Measurements from ENCODE around the gene TRAIP. TPM values are rescaled to one million over a fixed set of nuclear protein-coding genes. Genes with fewer than 3 reads are reported as not detected.
"Not testable (repeated sequence)": the region's sequence is repeated elsewhere in the genome, so short reads cannot be mapped to it uniquely, and the experiment has no call there.

Gene TRAIP
- total RNA-seq, 1 donor from 2014 or later: 2.6 TPM

DNA sequence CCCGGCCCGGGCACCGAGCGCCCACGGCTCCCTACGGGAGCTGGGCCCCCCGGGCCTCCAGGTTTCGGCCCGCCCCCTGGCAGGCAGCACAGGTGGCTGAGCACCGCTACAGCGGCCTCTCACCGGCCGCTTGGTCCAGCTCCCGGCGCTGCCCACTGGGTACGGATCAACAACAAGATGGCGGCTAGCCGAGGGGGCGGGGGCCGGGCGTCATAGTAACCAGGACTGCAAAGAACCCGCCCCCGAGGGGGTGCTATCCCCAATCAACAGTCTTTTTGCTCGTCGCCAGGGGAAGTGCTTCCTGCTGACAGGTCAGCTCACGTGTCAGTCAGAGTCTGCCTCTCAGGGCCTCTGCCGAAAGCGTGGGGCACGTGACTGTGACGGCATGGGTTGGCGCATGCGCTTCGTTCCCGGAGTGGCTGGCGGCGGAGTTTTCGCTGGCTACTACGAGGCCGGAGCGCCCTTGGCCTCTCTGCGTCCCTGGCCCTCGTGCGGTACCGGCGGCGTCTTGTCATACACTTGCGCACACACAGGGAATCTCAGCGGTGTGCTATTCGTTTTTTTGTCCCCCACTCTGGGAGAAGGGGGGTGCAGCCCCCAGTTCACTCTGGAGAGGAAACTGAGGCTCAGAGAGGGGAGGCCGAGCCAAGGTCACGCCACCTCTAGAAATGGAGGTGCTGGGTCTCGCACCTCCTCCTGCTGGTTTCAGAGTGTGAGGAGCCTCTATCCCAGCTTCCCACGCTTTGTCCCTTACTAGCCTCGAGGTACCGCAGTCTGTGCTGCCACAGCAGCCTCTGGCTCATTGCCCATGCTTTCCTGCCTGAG is 69.8 kb downstream of the TRAIP start, which contains the start of gene IP6K1:
IP6K1 (minus strand) TSS at position 186 of the 825 bp plus-strand sequence. CDS start 38,502 bp downstream, outside the sequence.
- H3K27ac ChIP-seq (ENCODE audit: low read depth, low read length): peak within 1 kb of the TSS; percentile 89
- peaks cover 15 to 23% (median 18%) of the 10 kb centered on the region in 3 donors for H3K4me1 ChIP-seq (ENCODE audit: control insufficient read depth in 3 of 3, insufficient read depth in 3 of 3, low read length in 3 of 3)
- no peaks in the 10 kb centered on the region for H3K9me3 ChIP-seq (ENCODE audit: control insufficient read depth in 3 of 3, low read length in 3 of 3)
- peaks cover 0 to 6% (median 3%) of the 10 kb centered on the region in 3 donors for H3K36me3 ChIP-seq (ENCODE audit: control insufficient read depth in 3 of 3, insufficient read depth in 3 of 3, low read length in 3 of 3)
- H3K9ac ChIP-seq (ENCODE audit: low read depth in 1 of 3, low read length in 3 of 3): peak within 1 kb of the TSS; percentile 82 to 93 (median 91)
- no peaks in the 10 kb centered on the region for H3K27me3 ChIP-seq (ENCODE audit: control insufficient read depth in 3 of 3, insufficient read depth in 3 of 3, low read length in 3 of 3)
- H3K4me3 ChIP-seq (ENCODE audit: low read length in 3 of 3): peak within 1 kb of the TSS; percentile 72 to 92 (median 90)

DNA sequence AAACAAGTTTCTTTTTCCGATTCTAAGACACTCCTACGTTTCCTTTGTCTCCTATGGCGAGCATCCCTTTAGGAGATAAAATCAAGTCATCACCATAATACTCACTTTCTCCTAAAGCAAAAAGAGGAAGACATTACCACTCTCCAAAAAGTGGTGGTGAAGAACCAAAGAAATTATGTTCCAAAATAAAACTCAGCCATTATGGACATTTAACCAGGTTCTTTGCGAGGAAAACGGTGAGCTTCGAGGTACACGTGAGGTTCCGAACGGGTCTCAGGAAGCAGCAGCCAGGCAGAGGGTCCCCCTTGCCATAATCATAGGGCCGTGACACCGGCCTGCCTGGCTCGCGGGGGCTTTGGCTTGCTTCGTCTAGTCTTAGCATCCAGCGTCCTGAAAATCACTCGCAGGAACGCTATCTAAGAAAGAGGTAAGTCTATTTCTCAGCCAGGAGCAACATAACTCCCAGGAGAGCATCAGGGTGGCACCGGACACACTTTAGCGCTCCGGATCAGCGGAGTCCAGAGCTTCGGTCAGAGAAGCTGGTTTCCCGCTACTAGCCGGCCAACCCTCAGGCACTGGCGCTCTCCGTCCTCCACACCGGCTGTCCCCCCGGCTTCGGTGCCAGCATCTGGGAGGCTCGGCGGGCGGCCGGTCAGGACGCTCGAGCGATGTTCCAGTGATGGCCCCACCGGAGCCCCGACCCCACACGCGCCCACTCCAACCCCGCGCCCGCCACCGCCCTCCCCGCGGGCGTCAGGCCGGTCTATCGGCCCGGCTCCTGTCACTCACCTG is 70.6 kb downstream of the TRAIP start:
- Histone ChIP-seq H3K27me3 (ENCODE audit: control insufficient read depth in 3 of 3, insufficient read depth in 3 of 3, low read length in 3 of 3) (no peaks in the 10 kb centered on the region), H3K9me3 (ENCODE audit: control insufficient read depth in 3 of 3, low read length in 3 of 3) (no peaks in the 10 kb centered on the region), H3K27ac (ENCODE audit: low read depth, low read length) (peak overlapping the region; percentile 89), H3K4me3 (ENCODE audit: low read length in 3 of 3) (peak overlapping the region; percentile 72 to 92 (median 90)), H3K4me1 (ENCODE audit: control insufficient read depth in 3 of 3, insufficient read depth in 3 of 3, low read length in 3 of 3) (peaks cover 18 to 26% (median 21%) of the 10 kb centered on the region in 3 donors), H3K9ac (ENCODE audit: low read depth in 1 of 3, low read length in 3 of 3) (peak overlapping the region; percentile 82 to 92 (median 91)), H3K36me3 (ENCODE audit: control insufficient read depth in 3 of 3, insufficient read depth in 3 of 3, low read length in 3 of 3) (peaks cover 0 to 12% (median 6%) of the 10 kb centered on the region in 3 donors)

DNA sequence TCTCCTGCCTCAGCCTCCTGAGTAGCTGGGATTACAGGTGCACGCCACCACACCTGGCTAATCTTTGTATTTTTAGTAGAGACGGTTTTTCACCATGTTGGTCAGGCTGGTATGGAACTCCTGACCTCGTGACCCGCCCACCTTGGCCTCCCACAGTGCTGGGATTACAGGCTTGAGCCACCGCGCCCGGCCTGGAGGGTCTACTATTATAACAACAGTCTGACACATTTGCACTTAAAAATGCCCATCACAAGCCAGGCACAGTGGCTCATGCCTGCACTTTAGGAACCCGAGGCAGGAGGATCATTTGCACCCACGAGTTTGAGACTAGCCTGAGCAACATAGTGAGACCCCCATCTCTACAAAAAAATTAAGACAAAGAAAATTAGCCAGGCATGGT is 74.1 kb downstream of the TRAIP start:
- not testable (repeated sequence) for H3K9ac ChIP-seq (ENCODE audit: low read depth in 1 of 3, low read length in 3 of 3); H3K27me3 ChIP-seq (ENCODE audit: control insufficient read depth in 3 of 3, insufficient read depth in 3 of 3, low read length in 3 of 3); H3K4me3 ChIP-seq (ENCODE audit: low read length in 3 of 3); H3K9me3 ChIP-seq (ENCODE audit: control insufficient read depth in 3 of 3, low read length in 3 of 3); H3K27ac ChIP-seq (ENCODE audit: low read depth, low read length)
- Histone ChIP-seq H3K36me3 (ENCODE audit: control insufficient read depth in 3 of 3, insufficient read depth in 3 of 3, low read length in 3 of 3) (peaks cover 0 to 12% (median 6%) of the 10 kb centered on the region in 3 donors), H3K4me1 (ENCODE audit: control insufficient read depth in 3 of 3, insufficient read depth in 3 of 3, low read length in 3 of 3) (peaks cover 20 to 30% (median 26%) of the 10 kb centered on the region in 3 donors)

- Histone ChIP-seq H3K27ac (ENCODE audit: low read depth, low read length) (no peak overlapping the region), H3K9ac (ENCODE audit: low read depth in 1 of 3, low read length in 3 of 3) (peak overlapping the region in 2 of 3 donors; percentile 18 to 66), H3K27me3 (ENCODE audit: control insufficient read depth in 3 of 3, insufficient read depth in 3 of 3, low read length in 3 of 3) (no peaks in the 10 kb centered on the region), H3K4me1 (ENCODE audit: control insufficient read depth in 3 of 3, insufficient read depth in 3 of 3, low read length in 3 of 3) (peaks cover 13 to 23% (median 20%) of the 10 kb centered on the region in 3 donors), H3K36me3 (ENCODE audit: control insufficient read depth in 3 of 3, insufficient read depth in 3 of 3, low read length in 3 of 3) (peaks cover 0 to 16% (median 6%) of the 10 kb centered on the region in 3 donors), H3K9me3 (ENCODE audit: control insufficient read depth in 3 of 3, low read length in 3 of 3) (no peaks in the 10 kb centered on the region), H3K4me3 (ENCODE audit: low read length in 3 of 3) (no peak overlapping the region)
Measured at GRCh38 chr3:49781415-49782199, 74.8 kb downstream of the TRAIP start.

GRCh38 chr3:49780975-49781365 is 75.4 kb downstream of the TRAIP start:
- not testable (repeated sequence) for H3K4me3 ChIP-seq (ENCODE audit: low read length in 3 of 3); H3K27ac ChIP-seq (ENCODE audit: low read depth, low read length); H3K9me3 ChIP-seq (ENCODE audit: control insufficient read depth in 3 of 3, low read length in 3 of 3); H3K27me3 ChIP-seq (ENCODE audit: control insufficient read depth in 3 of 3, insufficient read depth in 3 of 3, low read length in 3 of 3)
- Histone ChIP-seq H3K9ac (ENCODE audit: low read depth in 1 of 3, low read length in 3 of 3) (peak overlapping the region in 1 of 3 donors; percentile 18), H3K4me1 (ENCODE audit: control insufficient read depth in 3 of 3, insufficient read depth in 3 of 3, low read length in 3 of 3) (peaks cover 13 to 23% (median 20%) of the 10 kb centered on the region in 3 donors), H3K36me3 (ENCODE audit: control insufficient read depth in 3 of 3, insufficient read depth in 3 of 3, low read length in 3 of 3) (peaks cover 0 to 16% (median 6%) of the 10 kb centered on the region in 3 donors)

DNA sequence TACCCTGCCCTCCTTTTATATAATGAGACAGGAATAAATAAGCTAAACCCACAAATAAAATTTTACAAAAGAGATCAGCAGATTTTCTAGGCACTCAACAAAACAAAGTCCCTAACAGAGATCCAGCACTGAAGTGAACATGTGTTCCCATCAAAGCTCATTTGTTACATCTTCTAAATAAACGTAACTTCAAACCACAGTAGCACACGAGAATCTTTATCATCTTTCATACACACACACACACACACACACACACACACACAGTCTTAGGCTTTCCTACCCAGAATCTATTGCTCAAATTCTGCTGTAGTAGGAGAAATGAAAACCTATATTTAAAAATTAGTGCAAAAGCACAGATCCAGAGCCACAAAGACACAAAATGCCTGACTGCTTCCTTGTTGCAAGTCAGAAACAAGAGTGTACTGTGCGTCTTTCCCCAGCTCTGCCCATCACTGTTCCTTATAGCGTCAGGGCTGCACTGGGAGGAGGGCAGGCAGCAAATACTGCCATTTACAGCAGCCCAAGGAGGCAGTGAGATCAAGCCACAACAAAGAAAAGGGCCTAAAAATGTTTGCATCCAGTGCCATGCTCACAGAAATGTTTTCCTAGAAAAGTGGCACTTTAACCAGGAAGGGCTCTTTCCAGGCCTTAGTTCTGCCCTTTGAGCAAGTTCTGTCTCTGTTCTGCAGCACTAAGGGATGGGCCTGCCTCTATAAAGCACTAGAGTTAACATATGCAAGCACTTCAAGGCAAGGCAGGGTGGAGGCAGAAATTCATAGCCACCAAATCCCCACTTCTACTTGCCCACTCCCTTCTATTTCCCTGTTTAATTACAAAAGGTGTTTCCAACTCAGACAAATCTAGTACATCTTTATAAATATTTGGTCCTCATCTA is 76.0 kb downstream of the TRAIP start:
- no peaks in the 10 kb centered on the region for H3K27me3 ChIP-seq (ENCODE audit: control insufficient read depth in 3 of 3, insufficient read depth in 3 of 3, low read length in 3 of 3)
- peaks cover 10 to 20% (median 19%) of the 10 kb centered on the region in 3 donors for H3K4me1 ChIP-seq (ENCODE audit: control insufficient read depth in 3 of 3, insufficient read depth in 3 of 3, low read length in 3 of 3)
- no peak overlapping the region for H3K27ac ChIP-seq (ENCODE audit: low read depth, low read length)
- H3K36me3 ChIP-seq (ENCODE audit: control insufficient read depth in 3 of 3, insufficient read depth in 3 of 3, low read length in 3 of 3): peaks cover 0 to 16% (median 3%) of the 10 kb centered on the region in 3 donors
- H3K4me3 ChIP-seq (ENCODE audit: low read length in 3 of 3): no peak overlapping the region
- no peak overlapping the region for H3K9ac ChIP-seq (ENCODE audit: low read depth in 1 of 3, low read length in 3 of 3)
- H3K9me3 ChIP-seq (ENCODE audit: control insufficient read depth in 3 of 3, low read length in 3 of 3): no peaks in the 10 kb centered on the region

GRCh38 chr3:49779358-49780079 is 76.8 kb downstream of the TRAIP start:
- H3K36me3 ChIP-seq (ENCODE audit: control insufficient read depth in 3 of 3, insufficient read depth in 3 of 3, low read length in 3 of 3): peaks cover 0 to 16% (median 3%) of the 10 kb centered on the region in 3 donors
- H3K4me3 ChIP-seq (ENCODE audit: low read length in 3 of 3): no peak overlapping the region
- no peaks in the 10 kb centered on the region for H3K27me3 ChIP-seq (ENCODE audit: control insufficient read depth in 3 of 3, insufficient read depth in 3 of 3, low read length in 3 of 3)
- no peak overlapping the region for H3K27ac ChIP-seq (ENCODE audit: low read depth, low read length)
- peaks cover 3 to 16% (median 12%) of the 10 kb centered on the region in 3 donors for H3K4me1 ChIP-seq (ENCODE audit: control insufficient read depth in 3 of 3, insufficient read depth in 3 of 3, low read length in 3 of 3)
- H3K9me3 ChIP-seq (ENCODE audit: control insufficient read depth in 3 of 3, low read length in 3 of 3): no peaks in the 10 kb centered on the region
- H3K9ac ChIP-seq (ENCODE audit: low read depth in 1 of 3, low read length in 3 of 3): no peak overlapping the region
